Uterus (tissue), 4 donors: Measurements from ENCODE around the gene ARHGAP10. TPM values are rescaled to one million over a fixed set of nuclear protein-coding genes. Genes with fewer than 3 reads are reported as not detected.

ENCODE experiments used
- DNase-seq, 2 donors: peaks; one replicate each; pipeline ENCODE4 v3.0.0-alpha.2; 2019 to 2020
- H3K27ac ChIP-seq, 2 donors: fragments of 200-600 bp; sonication (generic); 1 replicate in 1 of 2; 2 replicates in 1 of 2; pipeline ENCODE4 v1.5.1; 2016 to 2018
- H3K27me3 ChIP-seq, 2 donors: fragments of 200-600 bp; sonication (generic); one replicate each; pipeline ENCODE4 v1.5.1; 2018 to 2019; ENCODE audit warnings: control low read depth in 1 of 2
- H3K36me3 ChIP-seq, 2 donors: fragments of 200-600 bp; sonication (generic); one replicate each; pipeline ENCODE4 v1.5.1; 2019; ENCODE audit warnings: control low read depth in 1 of 2
- H3K4me1 ChIP-seq, 2 donors: fragments of 200-600 bp; sonication (generic); one replicate each; pipeline ENCODE4 v1.5.1; 2018 to 2019; ENCODE audit warnings: control low read depth in 1 of 2
- H3K4me3 ChIP-seq, 2 donors: fragments of 200-600 bp; sonication (generic); 1 replicate in 1 of 2; 2 replicates in 1 of 2; pipeline ENCODE4 v1.5.1; 2018 to 2019; ENCODE audit warnings: mild to moderate bottlenecking in 1 of 2
- H3K9me3 ChIP-seq, 2 donors: fragments of 200-600 bp; sonication (generic); one replicate each; pipeline ENCODE4 v1.5.1; 2019; ENCODE audit warnings: control low read depth in 1 of 2
- POLR2A ChIP-seq, 2 donors: fragments of 450-650 bp; IDR thresholded peaks; one replicate each; pipeline ENCODE4 v1.6.1; 2016; ENCODE audit warnings: antibody characterized with exemption in 2 of 2, mild to moderate bottlenecking in 1 of 2, moderate library complexity in 1 of 2
- intact Hi-C: fragments of 100-400 bp; cut with DNase I; formaldehyde crosslinking; loops from one replicate; pipeline ENCODE4 v1.15.1; 2023; ENCODE audit warnings: low total_unique reads
- total RNA-seq, 4 donors: library from RNA; depleted of rRNA in 3 of 4; stranded (reverse); fragments of >200 nt in 3 of 4; gene quantifications; one replicate each; pipeline versions ENCODE4 v1.1.0 to v1.2.4, GENCODE V29; 2014 to 2023
- TF ChIP-seq, protein P1 (sequence below), 4 experiments: fragments of 200-600 bp in 2 of 4; fragments of 450-650 bp in 2 of 4; sonication (generic) in 2 of 4; IDR thresholded peaks; one replicate each; pipeline ENCODE4 v1.5.1; 2016 to 2019; ENCODE audit warnings: antibody characterized with exemption in 4 of 4, mild to moderate bottlenecking in 2 of 4, moderate library complexity in 1 of 4
- donor health status: DM: yes; HTN: yes; CAD: no.

The ARHGAP10 gene
- total RNA-seq, 4 donors from 2014 or later, result 25.1 to 94.4 (median 54.4) TPM

DNA sequence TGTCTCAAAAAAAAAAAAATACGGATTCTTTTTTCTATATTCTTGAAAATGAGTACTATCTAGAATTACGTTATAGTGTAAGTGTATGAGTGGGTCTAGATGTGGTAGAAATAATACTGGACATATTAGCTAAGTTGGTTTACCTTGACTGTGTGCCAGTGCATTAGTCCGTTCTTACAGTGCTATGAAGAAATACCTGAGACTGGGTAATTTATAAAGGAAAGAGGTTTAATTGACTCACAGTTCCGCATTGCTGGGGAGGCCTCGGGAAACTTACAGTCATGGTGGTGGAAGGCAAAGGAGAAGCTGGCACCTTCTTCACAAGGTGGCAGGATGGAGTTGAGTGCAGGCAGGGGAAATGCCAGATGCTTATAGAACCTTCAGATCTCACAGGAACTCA lies 92.4 kb downstream of the ARHGAP10 start:
- H3K9me3 ChIP-seq, result no peaks in the 10 kb centered on the region
- H3K4me1 ChIP-seq, result peaks cover 5 to 21% of the 10 kb centered on the region in 2 donors
- intact Hi-C loops, result no loop called here
- TF ChIP-seq, protein P1, sequence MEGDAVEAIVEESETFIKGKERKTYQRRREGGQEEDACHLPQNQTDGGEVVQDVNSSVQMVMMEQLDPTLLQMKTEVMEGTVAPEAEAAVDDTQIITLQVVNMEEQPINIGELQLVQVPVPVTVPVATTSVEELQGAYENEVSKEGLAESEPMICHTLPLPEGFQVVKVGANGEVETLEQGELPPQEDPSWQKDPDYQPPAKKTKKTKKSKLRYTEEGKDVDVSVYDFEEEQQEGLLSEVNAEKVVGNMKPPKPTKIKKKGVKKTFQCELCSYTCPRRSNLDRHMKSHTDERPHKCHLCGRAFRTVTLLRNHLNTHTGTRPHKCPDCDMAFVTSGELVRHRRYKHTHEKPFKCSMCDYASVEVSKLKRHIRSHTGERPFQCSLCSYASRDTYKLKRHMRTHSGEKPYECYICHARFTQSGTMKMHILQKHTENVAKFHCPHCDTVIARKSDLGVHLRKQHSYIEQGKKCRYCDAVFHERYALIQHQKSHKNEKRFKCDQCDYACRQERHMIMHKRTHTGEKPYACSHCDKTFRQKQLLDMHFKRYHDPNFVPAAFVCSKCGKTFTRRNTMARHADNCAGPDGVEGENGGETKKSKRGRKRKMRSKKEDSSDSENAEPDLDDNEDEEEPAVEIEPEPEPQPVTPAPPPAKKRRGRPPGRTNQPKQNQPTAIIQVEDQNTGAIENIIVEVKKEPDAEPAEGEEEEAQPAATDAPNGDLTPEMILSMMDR (IDR thresholded peaks at IDR 0.05), result no peak
- TF ChIP-seq POLR2A (IDR thresholded peaks at IDR 0.05), result no peak
- H3K4me3 ChIP-seq, result no peak overlapping the region
- no peak overlapping the region for H3K27ac ChIP-seq
- DNase-seq, result no peak
- no peaks in the 10 kb centered on the region for H3K36me3 ChIP-seq
- no peaks in the 10 kb centered on the region for H3K27me3 ChIP-seq

GRCh38 chr4:147824884-147825283 lies 93.0 kb downstream of the ARHGAP10 start:
- no peak overlapping the region for H3K27ac ChIP-seq
- no peaks in the 10 kb centered on the region for H3K27me3 ChIP-seq
- TF ChIP-seq, protein P1 (IDR thresholded peaks at IDR 0.05), result no peak
- TF ChIP-seq POLR2A (IDR thresholded peaks at IDR 0.05), result no peak
- H3K4me3 ChIP-seq, result no peak overlapping the region
- intact Hi-C loops, result no loop called here
- no peak for DNase-seq
- no peaks in the 10 kb centered on the region for H3K9me3 ChIP-seq
- H3K4me1 ChIP-seq, result peaks cover 6 to 21% of the 10 kb centered on the region in 2 donors
- H3K36me3 ChIP-seq, result no peaks in the 10 kb centered on the region

- intact Hi-C loops, result no loop called here
- no peak overlapping the region for H3K4me3 ChIP-seq
- no peak for TF ChIP-seq POLR2A (IDR thresholded peaks at IDR 0.05)
- TF ChIP-seq, protein P1 (IDR thresholded peaks at IDR 0.05), result no peak
- peak overlapping the region in 1 of 2 donors; percentile 14 for H3K27ac ChIP-seq
- no peaks in the 10 kb centered on the region for H3K9me3 ChIP-seq
- no peaks in the 10 kb centered on the region for H3K27me3 ChIP-seq
- no peaks in the 10 kb centered on the region for H3K36me3 ChIP-seq
- H3K4me1 ChIP-seq, result peaks cover 6 to 21% of the 10 kb centered on the region in 2 donors
- DNase-seq, result no peak
Measured at GRCh38 chr4:147825451-147826287, 93.8 kb downstream of the ARHGAP10 start.

GRCh38 chr4:147826288-147826646 lies 94.4 kb downstream of the ARHGAP10 start:
- no peak for TF ChIP-seq POLR2A (IDR thresholded peaks at IDR 0.05)
- TF ChIP-seq, protein P1 (IDR thresholded peaks at IDR 0.05), result no peak
- no peaks in the 10 kb centered on the region for H3K9me3 ChIP-seq
- DNase-seq, result no peak
- H3K4me1 ChIP-seq, result peaks cover 6 to 19% of the 10 kb centered on the region in 2 donors
- intact Hi-C loops, result no loop called here
- H3K4me3 ChIP-seq, result no peak overlapping the region
- peak overlapping the region in 1 of 2 donors; percentile 14 for H3K27ac ChIP-seq
- no peaks in the 10 kb centered on the region for H3K27me3 ChIP-seq
- no peaks in the 10 kb centered on the region for H3K36me3 ChIP-seq

DNA sequence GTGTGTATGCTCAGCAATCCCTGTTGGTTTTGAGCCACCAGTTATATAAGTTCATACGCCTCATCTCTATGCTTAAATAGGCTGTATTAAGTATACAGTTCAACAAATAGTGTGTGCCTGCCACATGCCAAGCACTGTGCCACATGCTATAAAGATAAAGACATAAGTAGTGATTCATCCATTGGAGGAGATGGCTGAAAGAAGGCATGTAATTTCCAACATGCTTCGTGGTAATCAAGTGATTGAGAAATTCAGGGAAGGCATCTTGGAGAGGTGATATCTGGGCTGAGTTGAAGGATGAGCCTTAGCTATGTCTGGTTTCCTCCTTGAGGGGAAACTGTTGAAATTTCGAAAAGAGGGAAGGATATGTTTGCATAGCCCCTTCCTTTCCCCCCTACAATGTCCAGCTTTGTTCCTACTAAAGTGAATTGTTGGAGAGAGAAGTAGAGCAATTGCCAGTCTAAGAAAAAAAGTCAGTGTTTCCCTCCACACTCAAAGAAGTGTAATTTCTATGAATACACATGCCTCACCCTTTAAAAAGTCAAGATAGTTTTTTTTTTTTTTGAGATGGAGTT lies 96.5 kb downstream of the ARHGAP10 start:
- H3K27ac ChIP-seq, result peak overlapping the region; percentile 83 to 86
- H3K9me3 ChIP-seq, result no peaks in the 10 kb centered on the region
- H3K4me3 ChIP-seq, result no peak overlapping the region
- TF ChIP-seq, protein P1 (IDR thresholded peaks at IDR 0.05), result no peak
- TF ChIP-seq POLR2A (IDR thresholded peaks at IDR 0.05), result no peak
- no peaks in the 10 kb centered on the region for H3K27me3 ChIP-seq
- H3K4me1 ChIP-seq, result peaks cover 0 to 6% of the 10 kb centered on the region in 2 donors
- intact Hi-C loops, result no loop called here
- no peaks in the 10 kb centered on the region for H3K36me3 ChIP-seq
- DNase-seq, result no peak
